SK-N-SH (cell line): Measurements from ENCODE around the gene PIAS4. TPM values are rescaled to one million over a fixed set of nuclear protein-coding genes. Genes with fewer than 3 reads are reported as not detected.

Source experiments
- CTCF ChIA-PET: fragments of 300-600, 350-600 bp; formaldehyde crosslinking; extraction: SDS; loops from one replicate; lab custom pipeline; 2021; lab: Yijun Ruan, JAX
- POLR2A ChIA-PET: fragments of 350-600 bp; sonication (Branson Sonifier 250); formaldehyde crosslinking; extraction: SDS; loops from one replicate; lab custom pipeline; 2020; ENCODE audit warnings: antibody characterized with exemption, inconsistent platforms; lab: Yijun Ruan, JAX
- DNase-seq: peaks from one replicate; pipeline ENCODE4 v3.0.0; 2012
- H2AFZ ChIP-seq: fragments of 200-600 bp; sonication (generic); 2 replicates; pipeline ENCODE4 v1.8.1; 2016; ENCODE audit warnings: antibody characterized with exemption, mild to moderate bottlenecking, low read depth
- H3F3A ChIP-seq: fragments of 200-600 bp; sonication (generic); replicated peaks from 2 replicates; pipeline ENCODE3; 2016; ENCODE audit warnings: antibody characterized with exemption, mild to moderate bottlenecking; ENCODE audit not compliant: insufficient read depth
- H3K27ac ChIP-seq, 2 experiments: fragments of 200-500 bp in 1 of 2; fragments of 200-600 bp in 1 of 2; sonication (Bioruptor generic) in 1 of 2; sonication (generic), shearing (Covaris generic) in 1 of 2; 2 replicates each; pipeline versions ENCODE4 v1.5.1 to v1.6.1; 2014 to 2016; ENCODE audit warnings: low read depth in 2 of 2, inconsistent platforms in 1 of 2, low read length in 1 of 2, mild to moderate bottlenecking in 1 of 2, mixed read lengths in 1 of 2
- H3K27me3 ChIP-seq: fragments of 200-600 bp; sonication (generic), shearing (Covaris generic); 2 replicates; pipeline ENCODE4 v1.6.1; 2016; ENCODE audit warnings: mixed run types; ENCODE audit not compliant: insufficient read depth
- H3K36me3 ChIP-seq, 2 experiments: fragments of 200-500 bp in 1 of 2; fragments of 200-600 bp in 1 of 2; sonication (Bioruptor generic) in 1 of 2; sonication (generic) in 1 of 2; replicated peaks in 1 of 2; 2 replicates each; pipeline versions ENCODE3 to v1.5.1; 2014 to 2016; ENCODE audit warnings: low read length in 1 of 2, mild to moderate bottlenecking in 1 of 2; ENCODE audit not compliant: insufficient read depth in 2 of 2, control insufficient read depth in 1 of 2
- H3K4me1 ChIP-seq, 2 experiments: fragments of 200-500 bp in 1 of 2; fragments of 200-600 bp in 1 of 2; sonication (Bioruptor generic) in 1 of 2; sonication (generic), shearing (Covaris generic) in 1 of 2; 2 replicates each; pipeline versions ENCODE4 v1.5.1 to v1.6.1; 2014 to 2016; ENCODE audit warnings: low read depth in 1 of 2, low read length in 1 of 2, mixed run types in 1 of 2; ENCODE audit not compliant: insufficient read depth in 2 of 2, control insufficient read depth in 1 of 2
- H3K4me2 ChIP-seq: fragments of 200-600 bp; sonication (generic), shearing (Covaris generic); 2 replicates; pipeline ENCODE4 v1.6.1; 2017; ENCODE audit warnings: mixed run types
- H3K4me3 ChIP-seq, 2 experiments: fragments of 200-500 bp in 1 of 2; fragments of 200-600 bp in 1 of 2; sonication (Bioruptor generic) in 1 of 2; sonication (generic), shearing (Covaris generic) in 1 of 2; 2 replicates each; pipeline versions ENCODE4 v1.5.1 to v1.8.1; 2014 to 2016; ENCODE audit warnings: low read depth in 2 of 2, inconsistent platforms in 1 of 2, low read length in 1 of 2, mild to moderate bottlenecking in 1 of 2, mixed read lengths in 1 of 2, moderate library complexity in 1 of 2
- H3K79me2 ChIP-seq: fragments of 200-600 bp; sonication (generic); 2 replicates; pipeline ENCODE4 v1.8.1; 2017; ENCODE audit warnings: mild to moderate bottlenecking; ENCODE audit not compliant: insufficient read depth
- H3K9ac ChIP-seq: fragments of 200-600 bp; sonication (generic); 2 replicates; pipeline ENCODE4 v1.6.1; 2017; ENCODE audit warnings: mixed run types
- H3K9me2 ChIP-seq: fragments of 200-600 bp; sonication (generic); 2 replicates; pipeline ENCODE4 v1.6.1; 2017; ENCODE audit warnings: mixed run types
- H3K9me3 ChIP-seq: fragments of 200-600 bp; sonication (generic); 2 replicates; pipeline ENCODE4 v1.6.1; 2017; ENCODE audit warnings: mixed run types, mild to moderate bottlenecking, moderate library complexity
- H4K20me1 ChIP-seq: fragments of 200-600 bp; sonication (generic); 2 replicates; pipeline ENCODE4 v1.6.1; 2017; ENCODE audit warnings: mild to moderate bottlenecking, mixed run types; ENCODE audit not compliant: insufficient read depth
- ELF1 ChIP-seq: IDR thresholded peaks from 2 replicates; pipeline ENCODE4 v1.4.0; 2012
- EP300 ChIP-seq, 2 experiments: IDR thresholded peaks; 2 replicates each; pipeline versions ENCODE4 v1.4.0 to v1.6.1; 2012; ENCODE audit warnings: borderline replicate concordance in 1 of 2, low read depth in 1 of 2, low read length in 1 of 2
- EZH2phosphoT487 ChIP-seq: fragments of 200-600 bp; sonication (generic); IDR thresholded peaks from 2 replicates; pipeline ENCODE4 v1.6.1; 2017; ENCODE audit warnings: low read depth, mixed run types, mild to moderate bottlenecking, antibody characterized with exemption, moderate library complexity, borderline replicate concordance
- FOXJ3 ChIP-seq: sonication (generic); formaldehyde crosslinking; IDR thresholded peaks from 2 replicates; pipeline ENCODE4 v1.5.1; 2020; ENCODE audit warnings: mild to moderate bottlenecking, missing genetic modification reagents
- FOXM1 ChIP-seq: IDR thresholded peaks from 2 replicates; pipeline ENCODE4 v1.4.0; 2012; ENCODE audit warnings: low read depth, mild to moderate bottlenecking
- GABPA ChIP-seq: IDR thresholded peaks from 2 replicates; pipeline ENCODE4 v1.4.0; 2012; ENCODE audit warnings: low read depth, mild to moderate bottlenecking
- GATA2 ChIP-seq: sonication (generic); formaldehyde crosslinking; IDR thresholded peaks from 2 replicates; pipeline ENCODE4 v1.5.0; 2020; ENCODE audit warnings: mild to moderate bottlenecking, missing genetic modification reagents
- JUND ChIP-seq: IDR thresholded peaks from 2 replicates; pipeline ENCODE4 v1.4.0; 2012
- NFIC ChIP-seq: IDR thresholded peaks from 2 replicates; pipeline ENCODE4 v1.4.0; 2012; ENCODE audit warnings: borderline replicate concordance
- POLR2AphosphoS5 ChIP-seq: IDR thresholded peaks from 2 replicates; pipeline ENCODE4 v1.6.1; 2012; ENCODE audit warnings: low read depth, low read length
- RAD21 ChIP-seq: IDR thresholded peaks from 2 replicates; pipeline ENCODE4 v1.6.1; 2012; ENCODE audit warnings: mild to moderate bottlenecking, low read length
- RFX5 ChIP-seq: IDR thresholded peaks from 2 replicates; pipeline ENCODE4 v1.6.1; 2012; ENCODE audit warnings: mild to moderate bottlenecking, improper control_type of control experiment, low read length
- SIN3A ChIP-seq: IDR thresholded peaks from 2 replicates; pipeline ENCODE4 v1.6.1; 2012; ENCODE audit warnings: low read depth, mild to moderate bottlenecking, low read length, moderate library complexity, borderline replicate concordance
- SMC3 ChIP-seq: IDR thresholded peaks from 2 replicates; pipeline ENCODE4 v1.6.1; 2012; ENCODE audit warnings: low read depth, low read length, improper control_type of control experiment
- TCF12 ChIP-seq: IDR thresholded peaks from 2 replicates; pipeline ENCODE4 v1.4.0; 2012
- WGBS: methylation state at CpG from one replicate; pipeline ENCODE4 v1.1.6; 2017; ENCODE audit warnings: low lambda C conversion rate; 5-methylcytosine and 5-hydroxymethylcytosine counted together
- polyA plus RNA-seq, 3 experiments: library from polyadenylated mRNA; depleted of rRNA; stranded (reverse); fragments of >200 nt; gene quantifications; 2 replicates each; pipeline ENCODE4 v1.2.3, GENCODE V29; 2012
- TF ChIP-seq, protein P1 (sequence below): IDR thresholded peaks from 2 replicates; pipeline ENCODE4 v1.4.0; 2012; ENCODE audit warnings: low read depth, borderline replicate concordance
- TF ChIP-seq, protein P2 (sequence below): fragments of 200-600 bp; sonication (generic); IDR thresholded peaks from 2 replicates; pipeline ENCODE4 v1.6.1; 2017; ENCODE audit warnings: antibody characterized with exemption, mild to moderate bottlenecking, moderate library complexity

PIAS4 gene
- polyA plus RNA-seq, 1 of the 3 experiments (the other 2 are of a cell fraction), result 14.1 TPM

DNA sequence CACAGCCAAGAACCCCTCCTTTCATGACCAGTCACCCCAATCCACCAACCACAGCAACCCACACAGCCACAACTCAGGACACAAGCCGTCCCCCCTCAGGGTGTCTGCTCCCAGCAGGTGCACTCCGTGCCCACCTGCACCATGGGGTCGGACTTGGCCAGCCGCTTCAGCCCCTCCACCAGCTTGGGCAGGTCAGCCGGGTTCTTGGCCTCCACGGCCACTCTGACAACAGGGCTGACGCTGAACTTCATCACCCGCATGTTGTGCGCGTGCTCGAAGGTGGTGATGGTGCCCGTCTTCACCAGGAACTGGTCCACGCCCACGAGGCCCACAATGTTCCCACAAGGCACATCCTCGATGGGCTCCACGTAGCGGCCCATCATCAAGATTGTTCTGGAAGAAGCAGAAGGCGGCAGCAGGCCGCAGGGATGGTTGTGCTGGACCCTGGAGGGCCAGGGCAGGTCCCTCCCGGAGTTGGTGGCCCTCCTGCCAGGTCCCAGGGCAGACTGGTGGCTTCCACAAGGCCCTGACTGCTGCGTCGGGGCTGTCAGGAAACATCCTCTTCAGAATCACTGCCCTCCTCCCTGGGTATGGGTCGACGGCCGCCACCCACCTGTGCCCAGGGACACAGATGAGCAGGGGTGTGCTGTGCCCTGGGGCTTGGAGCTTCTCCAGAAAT is 27.7 kb upstream of the PIAS4 start:
- Histone ChIP-seq H2AFZ (no peak overlapping the region), H3K4me3 (no peak overlapping the region; a peak in 1 of 4 replicates), H3K4me1 (peaks cover 15 to 24% of the 10 kb centered on the region in 2 experiments; a peak in 3 of 4 replicates), H3K27ac (no peak overlapping the region; a peak in 1 of 4 replicates), H3K36me3 (peaks cover 85 to 91% of the 10 kb centered on the region in 2 experiments), H3K9ac (no peak overlapping the region), H3F3A (peaks cover 74% of the 10 kb centered on the region), H3K27me3 (no peaks in the 10 kb centered on the region), H3K4me2 (no peak overlapping the region), H3K9me3 (no peaks in the 10 kb centered on the region), H3K79me2 (peaks cover 76% of the 10 kb centered on the region), H3K9me2 (no peaks in the 10 kb centered on the region), H4K20me1 (peaks cover 100% of the 10 kb centered on the region)
- TF ChIP-seq FOXJ3 (CRISPR knock-in tag), result no peak
- TF ChIP-seq, protein P1, sequence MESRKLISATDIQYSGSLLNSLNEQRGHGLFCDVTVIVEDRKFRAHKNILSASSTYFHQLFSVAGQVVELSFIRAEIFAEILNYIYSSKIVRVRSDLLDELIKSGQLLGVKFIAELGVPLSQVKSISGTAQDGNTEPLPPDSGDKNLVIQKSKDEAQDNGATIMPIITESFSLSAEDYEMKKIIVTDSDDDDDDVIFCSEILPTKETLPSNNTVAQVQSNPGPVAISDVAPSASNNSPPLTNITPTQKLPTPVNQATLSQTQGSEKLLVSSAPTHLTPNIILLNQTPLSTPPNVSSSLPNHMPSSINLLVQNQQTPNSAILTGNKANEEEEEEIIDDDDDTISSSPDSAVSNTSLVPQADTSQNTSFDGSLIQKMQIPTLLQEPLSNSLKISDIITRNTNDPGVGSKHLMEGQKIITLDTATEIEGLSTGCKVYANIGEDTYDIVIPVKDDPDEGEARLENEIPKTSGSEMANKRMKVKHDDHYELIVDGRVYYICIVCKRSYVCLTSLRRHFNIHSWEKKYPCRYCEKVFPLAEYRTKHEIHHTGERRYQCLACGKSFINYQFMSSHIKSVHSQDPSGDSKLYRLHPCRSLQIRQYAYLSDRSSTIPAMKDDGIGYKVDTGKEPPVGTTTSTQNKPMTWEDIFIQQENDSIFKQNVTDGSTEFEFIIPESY, result no peak
- TF ChIP-seq JUND, result no peak
- TF ChIP-seq, protein P2, sequence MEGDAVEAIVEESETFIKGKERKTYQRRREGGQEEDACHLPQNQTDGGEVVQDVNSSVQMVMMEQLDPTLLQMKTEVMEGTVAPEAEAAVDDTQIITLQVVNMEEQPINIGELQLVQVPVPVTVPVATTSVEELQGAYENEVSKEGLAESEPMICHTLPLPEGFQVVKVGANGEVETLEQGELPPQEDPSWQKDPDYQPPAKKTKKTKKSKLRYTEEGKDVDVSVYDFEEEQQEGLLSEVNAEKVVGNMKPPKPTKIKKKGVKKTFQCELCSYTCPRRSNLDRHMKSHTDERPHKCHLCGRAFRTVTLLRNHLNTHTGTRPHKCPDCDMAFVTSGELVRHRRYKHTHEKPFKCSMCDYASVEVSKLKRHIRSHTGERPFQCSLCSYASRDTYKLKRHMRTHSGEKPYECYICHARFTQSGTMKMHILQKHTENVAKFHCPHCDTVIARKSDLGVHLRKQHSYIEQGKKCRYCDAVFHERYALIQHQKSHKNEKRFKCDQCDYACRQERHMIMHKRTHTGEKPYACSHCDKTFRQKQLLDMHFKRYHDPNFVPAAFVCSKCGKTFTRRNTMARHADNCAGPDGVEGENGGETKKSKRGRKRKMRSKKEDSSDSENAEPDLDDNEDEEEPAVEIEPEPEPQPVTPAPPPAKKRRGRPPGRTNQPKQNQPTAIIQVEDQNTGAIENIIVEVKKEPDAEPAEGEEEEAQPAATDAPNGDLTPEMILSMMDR, result no peak
- TF ChIP-seq GATA2, result no peak
- TF ChIP-seq EP300 (IDR thresholded peaks at IDR 0.05; ENCODE audit: borderline replicate concordance in 1 of 2, low read depth in 1 of 2, low read length in 1 of 2), result no peak
- no peak for TF ChIP-seq SIN3A
- TF ChIP-seq SMC3, result no peak
- TF ChIP-seq NFIC, result no peak
- TF ChIP-seq EZH2phosphoT487, result no peak
- no peak for TF ChIP-seq GABPA
- TF ChIP-seq TCF12, result no peak
- no peak for TF ChIP-seq RAD21
- no peak; the same call in 1 of the 2 replicates for TF ChIP-seq POLR2AphosphoS5
- no peak for TF ChIP-seq RFX5
- no peak for TF ChIP-seq ELF1
- no peak for TF ChIP-seq FOXM1
- POLR2A ChIA-PET, result interaction anchor here (0.5 to 6.8 kb wide), 4 partner anchors 8 to 43 kb away, joined by 4 to 60 read pairs (median 6); partner anchors contain the start of gene DAPK3
- DNase-seq, result peak; percentile 21
- CTCF ChIA-PET, result interaction anchor here (1.2 to 3.6 kb wide), 2 partner anchors 8 to 10 kb away, joined by 3 to 15 read pairs; no protein-coding TSS in a partner anchor
- WGBS, result 98% methylated on average over 12 of the region's 25 CpGs
